Measurements from ENCODE around the gene BUD13.

The BUD13 gene

GRCh38 chr11:116720895-116721294 is 51.9 kb downstream of the BUD13 start:
- no peaks in the 10 kb centered on the region for H3K36me3 ChIP-seq (ENCODE audit: control insufficient read depth, insufficient read depth, low read length)
- no CpG with 5 or more reads among the region's 6 CpGs for WGBS (ENCODE audit: insufficient coverage, insufficient read length)
- no peak for DNase-seq (ENCODE audit: low read depth, low spot score)
- no peaks in the 10 kb centered on the region for H3K27me3 ChIP-seq (ENCODE audit: control insufficient read depth, insufficient read depth, low read length)
- no peaks in the 10 kb centered on the region for H3K9me3 ChIP-seq (ENCODE audit: control insufficient read depth, insufficient read depth, low read length)
- H3K4me1 ChIP-seq (ENCODE audit: control insufficient read depth, insufficient read depth, low read length): peaks cover 3% of the 10 kb centered on the region
- no peak overlapping the region for H3K4me3 ChIP-seq (ENCODE audit: low read length)
- H3K27ac ChIP-seq (ENCODE audit: low read length): no peak overlapping the region

GRCh38 chr11:116718955-116719501 is 53.8 kb downstream of the BUD13 start:
- Histone ChIP-seq H3K27me3 (ENCODE audit: control insufficient read depth, insufficient read depth, low read length) (no peaks in the 10 kb centered on the region), H3K4me1 (ENCODE audit: control insufficient read depth, insufficient read depth, low read length) (no peaks in the 10 kb centered on the region), H3K9me3 (ENCODE audit: control insufficient read depth, insufficient read depth, low read length) (no peaks in the 10 kb centered on the region), H3K27ac (ENCODE audit: low read length) (no peak overlapping the region), H3K36me3 (ENCODE audit: control insufficient read depth, insufficient read depth, low read length) (no peaks in the 10 kb centered on the region), H3K4me3 (ENCODE audit: low read length) (no peak overlapping the region)
- no peak for DNase-seq (ENCODE audit: low read depth, low spot score)
- WGBS (ENCODE audit: insufficient coverage, insufficient read length): no CpG with 5 or more reads among the region's 4 CpGs

- no peak for DNase-seq (ENCODE audit: low read depth, low spot score)
- no CpG with 5 or more reads among the region's 4 CpGs for WGBS (ENCODE audit: insufficient coverage, insufficient read length)
- H3K4me3 ChIP-seq (ENCODE audit: low read length): no peak overlapping the region
- no peaks in the 10 kb centered on the region for H3K27me3 ChIP-seq (ENCODE audit: control insufficient read depth, insufficient read depth, low read length)
- H3K9me3 ChIP-seq (ENCODE audit: control insufficient read depth, insufficient read depth, low read length): no peaks in the 10 kb centered on the region
- H3K27ac ChIP-seq (ENCODE audit: low read length): no peak overlapping the region
- no peaks in the 10 kb centered on the region for H3K36me3 ChIP-seq (ENCODE audit: control insufficient read depth, insufficient read depth, low read length)
- H3K4me1 ChIP-seq (ENCODE audit: control insufficient read depth, insufficient read depth, low read length): no peaks in the 10 kb centered on the region
Observed at GRCh38 chr11:116716621-116717020, 56.2 kb downstream of the BUD13 start.

GRCh38 chr11:116715383-116715782 is 57.4 kb downstream of the BUD13 start:
- Histone ChIP-seq H3K36me3 (ENCODE audit: control insufficient read depth, insufficient read depth, low read length) (no peaks in the 10 kb centered on the region), H3K4me3 (ENCODE audit: low read length) (no peak overlapping the region), H3K9me3 (ENCODE audit: control insufficient read depth, insufficient read depth, low read length) (no peaks in the 10 kb centered on the region), H3K4me1 (ENCODE audit: control insufficient read depth, insufficient read depth, low read length) (peaks cover 5% of the 10 kb centered on the region), H3K27me3 (ENCODE audit: control insufficient read depth, insufficient read depth, low read length) (no peaks in the 10 kb centered on the region), H3K27ac (ENCODE audit: low read length) (no peak overlapping the region)
- no CpG with 5 or more reads among the region's 5 CpGs for WGBS (ENCODE audit: insufficient coverage, insufficient read length)
- no peak for DNase-seq (ENCODE audit: low read depth, low spot score)

GRCh38 chr11:116714902-116715301 is 57.9 kb downstream of the BUD13 start:
- Histone ChIP-seq H3K27ac (ENCODE audit: low read length) (no peak overlapping the region), H3K36me3 (ENCODE audit: control insufficient read depth, insufficient read depth, low read length) (no peaks in the 10 kb centered on the region), H3K4me1 (ENCODE audit: control insufficient read depth, insufficient read depth, low read length) (peaks cover 6% of the 10 kb centered on the region), H3K4me3 (ENCODE audit: low read length) (no peak overlapping the region), H3K27me3 (ENCODE audit: control insufficient read depth, insufficient read depth, low read length) (no peaks in the 10 kb centered on the region), H3K9me3 (ENCODE audit: control insufficient read depth, insufficient read depth, low read length) (no peaks in the 10 kb centered on the region)
- DNase-seq (ENCODE audit: low read depth, low spot score): no peak
- WGBS (ENCODE audit: insufficient coverage, insufficient read length): no CpG with 5 or more reads among the region's 9 CpGs

- no peak overlapping the region for H3K27ac ChIP-seq (ENCODE audit: low read length)
- H3K4me1 ChIP-seq (ENCODE audit: control insufficient read depth, insufficient read depth, low read length): peaks cover 11% of the 10 kb centered on the region
- DNase-seq (ENCODE audit: low read depth, low spot score): no peak
- H3K4me3 ChIP-seq (ENCODE audit: low read length): no peak overlapping the region
- H3K27me3 ChIP-seq (ENCODE audit: control insufficient read depth, insufficient read depth, low read length): no peaks in the 10 kb centered on the region
- H3K36me3 ChIP-seq (ENCODE audit: control insufficient read depth, insufficient read depth, low read length): no peaks in the 10 kb centered on the region; the same call in 1 of the 2 replicates
- WGBS (ENCODE audit: insufficient coverage, insufficient read length): no CpG with 5 or more reads among the region's 4 CpGs
- H3K9me3 ChIP-seq (ENCODE audit: control insufficient read depth, insufficient read depth, low read length): no peaks in the 10 kb centered on the region
Observed at GRCh38 chr11:116712428-116712827, 60.4 kb downstream of the BUD13 start.

- no CpG with 5 or more reads among the region's 4 CpGs for WGBS (ENCODE audit: insufficient coverage, insufficient read length)
- DNase-seq (ENCODE audit: low read depth, low spot score): no peak
- Histone ChIP-seq H3K27ac (ENCODE audit: low read length) (no peak overlapping the region), H3K27me3 (ENCODE audit: control insufficient read depth, insufficient read depth, low read length) (no peaks in the 10 kb centered on the region), H3K9me3 (ENCODE audit: control insufficient read depth, insufficient read depth, low read length) (no peaks in the 10 kb centered on the region), H3K36me3 (ENCODE audit: control insufficient read depth, insufficient read depth, low read length) (no peaks in the 10 kb centered on the region; the same call in 1 of the 2 replicates), H3K4me1 (ENCODE audit: control insufficient read depth, insufficient read depth, low read length) (peaks cover 13% of the 10 kb centered on the region), H3K4me3 (ENCODE audit: low read length) (no peak overlapping the region)
Observed at GRCh38 chr11:116710762-116711161, 62.0 kb downstream of the BUD13 start.

GRCh38 chr11:116710001-116710674 is 62.6 kb downstream of the BUD13 start:
- Histone ChIP-seq H3K4me3 (ENCODE audit: low read length) (no peak overlapping the region), H3K4me1 (ENCODE audit: control insufficient read depth, insufficient read depth, low read length) (peaks cover 13% of the 10 kb centered on the region), H3K36me3 (ENCODE audit: control insufficient read depth, insufficient read depth, low read length) (no peaks in the 10 kb centered on the region; the same call in 1 of the 2 replicates), H3K27ac (ENCODE audit: low read length) (no peak overlapping the region), H3K27me3 (ENCODE audit: control insufficient read depth, insufficient read depth, low read length) (no peaks in the 10 kb centered on the region), H3K9me3 (ENCODE audit: control insufficient read depth, insufficient read depth, low read length) (no peaks in the 10 kb centered on the region)
- DNase-seq (ENCODE audit: low read depth, low spot score): no peak
- no CpG with 5 or more reads among the region's 17 CpGs for WGBS (ENCODE audit: insufficient coverage, insufficient read length)

GRCh38 chr11:116707746-116708145 is 65.0 kb downstream of the BUD13 start:
- WGBS (ENCODE audit: insufficient coverage, insufficient read length): no CpG with 5 or more reads among the region's 9 CpGs
- H3K4me3 ChIP-seq (ENCODE audit: low read length): no peak overlapping the region

GRCh38 chr11:116707161-116707629 is 65.6 kb downstream of the BUD13 start:
- Histone ChIP-seq H3K9me3 (ENCODE audit: control insufficient read depth, insufficient read depth, low read length) (no peaks in the 10 kb centered on the region), H3K4me3 (ENCODE audit: low read length) (no peak overlapping the region), H3K36me3 (ENCODE audit: control insufficient read depth, insufficient read depth, low read length) (no peaks in the 10 kb centered on the region; the same call in 1 of the 2 replicates), H3K27ac (ENCODE audit: low read length) (no peak overlapping the region), H3K27me3 (ENCODE audit: control insufficient read depth, insufficient read depth, low read length) (no peaks in the 10 kb centered on the region), H3K4me1 (ENCODE audit: control insufficient read depth, insufficient read depth, low read length) (peaks cover 17% of the 10 kb centered on the region)
- no CpG with 5 or more reads among the region's 37 CpGs for WGBS (ENCODE audit: insufficient coverage, insufficient read length)
- DNase-seq (ENCODE audit: low read depth, low spot score): no peak

More at GRCh38 chr11:116707746-116708145, 65.0 kb downstream of the BUD13 start:
- Histone ChIP-seq H3K9me3 (ENCODE audit: control insufficient read depth, insufficient read depth, low read length) (no peaks in the 10 kb centered on the region), H3K36me3 (ENCODE audit: control insufficient read depth, insufficient read depth, low read length) (no peaks in the 10 kb centered on the region; the same call in 1 of the 2 replicates), H3K27ac (ENCODE audit: low read length) (no peak overlapping the region), H3K27me3 (ENCODE audit: control insufficient read depth, insufficient read depth, low read length) (no peaks in the 10 kb centered on the region), H3K4me1 (ENCODE audit: control insufficient read depth, insufficient read depth, low read length) (peaks cover 17% of the 10 kb centered on the region)
- DNase-seq (ENCODE audit: low read depth, low spot score): no peak
